COLO668 (cell line): Measurements from ENCODE around the gene HTRA1.

Source experiments
- DNase-seq: peaks from one replicate; lab custom pipeline; 2025; ENCODE audit not compliant: unreplicated experiment; lab: John Stamatoyannopoulos, UW

Gene HTRA1

DNA sequence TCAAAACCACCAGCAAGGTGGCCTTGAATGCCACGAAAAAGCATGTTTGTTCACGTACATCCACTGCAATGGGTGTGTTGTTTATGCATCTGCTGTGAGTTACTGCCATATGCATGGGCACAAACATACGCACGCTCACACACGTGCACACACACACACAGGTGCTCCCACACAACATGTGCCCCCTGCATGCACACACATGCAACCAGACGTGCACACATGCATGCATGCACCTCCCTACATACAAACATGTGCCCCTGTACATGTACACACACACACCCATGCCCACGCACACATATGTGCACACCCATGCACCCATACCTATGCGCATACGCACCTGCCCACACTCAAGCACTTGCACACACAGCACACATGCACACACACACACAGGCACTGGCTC, 89.1 kb downstream of the HTRA1 start:
- no peak for DNase-seq

- DNase-seq, result no peak
Observed at GRCh38 chr10:122550983-122551382, 89.6 kb downstream of the HTRA1 start.

DNA sequence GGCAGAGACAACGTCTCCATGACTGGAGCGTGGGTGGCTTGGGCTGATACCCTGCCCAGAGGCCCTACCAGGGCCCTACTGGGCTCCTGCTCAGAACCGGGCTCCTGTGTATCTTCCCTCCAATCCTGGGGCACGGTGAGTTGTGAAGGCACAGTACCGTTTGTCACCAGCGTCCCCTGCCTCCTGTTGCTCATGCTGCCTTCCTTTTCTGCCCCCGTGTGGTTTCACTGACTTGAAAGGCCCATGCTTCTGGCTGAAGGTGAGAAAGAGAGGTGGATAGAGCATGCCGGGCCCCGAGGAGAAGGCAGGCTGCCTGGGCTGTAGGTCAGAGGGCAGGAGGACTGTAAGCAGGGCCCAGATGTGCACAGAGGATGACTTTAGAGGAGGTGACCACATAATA, 90.1 kb downstream of the HTRA1 start:
- no peak for DNase-seq

GRCh38 chr10:122553341-122553740, 92.0 kb downstream of the HTRA1 start:
- DNase-seq, result no peak

DNA sequence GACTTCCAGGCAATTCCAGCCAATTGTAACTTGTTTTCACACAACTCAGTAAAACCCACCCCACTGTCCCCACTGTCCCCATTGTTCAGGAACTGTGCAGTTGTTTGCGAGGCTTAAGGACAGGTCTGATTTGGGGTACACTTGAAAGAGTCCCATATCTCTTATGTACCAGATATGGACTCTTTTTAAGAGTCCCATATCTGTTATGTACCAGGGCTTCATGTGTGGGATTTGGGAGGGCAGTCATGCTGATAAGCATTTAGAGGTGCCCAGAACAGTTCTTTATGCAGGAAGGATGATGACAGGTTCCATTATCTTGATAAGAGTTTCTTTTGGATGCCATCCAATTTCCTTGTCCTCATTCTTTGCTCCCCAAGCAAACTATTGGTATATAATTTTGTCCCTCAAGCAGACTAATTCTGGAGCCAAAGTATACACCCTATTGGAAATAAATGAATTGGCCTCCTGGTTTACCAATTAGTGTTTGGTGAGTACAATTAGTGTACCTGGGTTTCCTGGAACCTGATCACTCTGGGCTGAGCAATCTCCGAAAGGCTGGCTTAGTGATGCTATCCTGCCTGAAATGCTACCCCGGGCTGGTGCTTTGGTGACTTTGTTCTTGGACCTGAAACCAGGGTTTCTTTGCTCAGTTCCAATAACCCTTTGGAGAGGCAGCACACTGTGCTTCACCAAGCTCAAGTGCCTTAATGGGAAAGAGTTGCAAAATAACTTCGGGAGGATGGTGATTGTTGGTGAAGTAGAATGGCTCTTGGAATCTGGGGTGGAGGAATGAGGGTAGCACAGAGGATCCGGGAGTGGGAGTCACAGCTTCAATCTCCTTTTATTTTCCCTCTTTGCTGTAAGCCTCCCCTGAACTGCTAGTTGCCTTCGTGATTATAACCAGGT, 93.0 kb downstream of the HTRA1 start:
- DNase-seq, result no peak

- peak; percentile 1 for DNase-seq
Observed at GRCh38 chr10:122555442-122555841, 94.1 kb downstream of the HTRA1 start.

DNA sequence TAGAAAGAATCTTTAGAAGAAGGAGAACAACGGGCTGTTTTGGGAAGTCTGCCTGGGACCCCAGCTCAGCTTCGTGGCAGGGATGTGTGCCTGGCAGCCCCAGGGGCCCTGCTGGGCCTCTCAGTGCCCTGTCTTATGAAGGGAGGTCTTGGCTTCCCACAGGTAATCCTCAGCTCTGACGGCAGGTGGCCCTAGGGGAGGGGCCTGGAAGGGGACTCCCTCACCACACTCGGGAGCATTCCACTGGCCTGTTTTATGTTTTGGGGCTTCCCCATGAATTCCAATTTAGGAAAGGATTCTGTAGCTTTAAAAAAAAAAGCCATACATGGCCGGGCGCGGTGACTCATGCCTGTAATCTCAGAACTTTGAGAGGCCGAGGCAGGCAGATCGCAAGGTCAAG, 96.2 kb downstream of the HTRA1 start:
- peak; percentile 1 for DNase-seq

GRCh38 chr10:122558452-122558851, 97.1 kb downstream of the HTRA1 start:
- DNase-seq, result peak; percentile 3

DNA sequence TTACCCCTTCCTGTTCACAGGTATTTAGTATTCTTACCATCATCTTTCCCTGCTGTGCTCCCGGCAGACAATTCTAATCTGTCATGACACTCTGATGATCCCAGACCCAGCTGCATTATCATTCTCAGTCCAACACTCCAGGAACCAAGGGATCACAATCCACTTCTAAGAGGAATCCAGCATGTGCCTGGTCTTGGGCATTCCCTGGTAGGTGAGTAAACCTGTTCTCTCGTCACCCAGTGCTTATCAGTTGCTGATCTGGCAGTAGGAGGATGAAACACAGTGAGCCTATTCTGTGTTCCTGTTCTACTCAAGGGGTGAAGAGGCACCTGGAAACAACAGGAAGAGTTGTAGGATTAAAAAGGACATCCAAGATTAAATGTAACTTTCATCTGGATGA, 97.9 kb downstream of the HTRA1 start:
- DNase-seq, result no peak

GRCh38 chr10:122560279-122560804, 99.0 kb downstream of the HTRA1 start, which contains the start of gene DMBT1:
Gene DMBT1 (plus strand): TSS chr10:122560754. CDS start chr10:122560771, 17 bp downstream.
- no peak for DNase-seq

- DNase-seq, result no peak
Observed at GRCh38 chr10:122561212-122561611, 99.9 kb downstream of the HTRA1 start.

DNA sequence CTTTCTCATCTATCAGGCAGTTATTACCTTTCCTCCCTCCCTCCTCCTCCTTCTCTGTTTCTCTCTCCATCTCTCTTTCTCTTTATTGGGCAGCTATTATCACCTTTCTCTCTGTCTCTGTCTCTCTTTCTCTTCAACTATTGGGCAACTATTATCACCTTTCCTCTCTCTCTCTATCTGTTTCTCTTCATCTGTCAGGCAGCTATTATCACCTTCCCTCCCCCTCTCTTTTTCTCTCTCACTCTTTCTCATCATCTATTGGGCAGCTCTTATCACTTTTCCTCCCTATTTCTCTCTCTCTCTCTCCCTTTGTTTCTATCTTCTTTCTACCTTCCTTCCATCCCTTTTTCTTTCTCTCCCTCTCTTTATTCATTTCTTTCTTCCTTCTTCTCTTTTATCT, 100.4 kb downstream of the HTRA1 start:
- DNase-seq, result no peak
